ENCODE data around the gene MFNG.

Gene MFNG

GRCh38 chr22:37511395-37512104 is 25.4 kb upstream of the MFNG start:
- no peak for DNase-seq

GRCh38 chr22:37510091-37510490 is 23.9 kb upstream of the MFNG start:
- no peak for DNase-seq

GRCh38 chr22:37509059-37509860 is 23.1 kb upstream of the MFNG start:
- DNase-seq: no peak

GRCh38 chr22:37508431-37508992 is 22.3 kb upstream of the MFNG start:
- no peak for DNase-seq

GRCh38 chr22:37507731-37508130 is 21.5 kb upstream of the MFNG start:
- DNase-seq: no peak

GRCh38 chr22:37505989-37506388 is 19.8 kb upstream of the MFNG start:
- DNase-seq: no peak

GRCh38 chr22:37505565-37505964 is 19.4 kb upstream of the MFNG start:
- no peak for DNase-seq

- DNase-seq: no peak
Observed at GRCh38 chr22:37504964-37505363, 18.8 kb upstream of the MFNG start.

- DNase-seq: no peak
Observed at GRCh38 chr22:37503850-37504249, 17.7 kb upstream of the MFNG start.

- DNase-seq: no peak
Observed at GRCh38 chr22:37503183-37503683, 17.0 kb upstream of the MFNG start.

- DNase-seq: no peak
Observed at GRCh38 chr22:37502342-37503182, 16.4 kb upstream of the MFNG start.

GRCh38 chr22:37501610-37502341 is 15.6 kb upstream of the MFNG start:
- no peak for DNase-seq

- DNase-seq: no peak
Observed at GRCh38 chr22:37500745-37501609, 14.8 kb upstream of the MFNG start.

GRCh38 chr22:37499789-37500540 is 13.8 kb upstream of the MFNG start:
- DNase-seq: no peak

- no peak for DNase-seq
Observed at GRCh38 chr22:37499027-37499707, 13.0 kb upstream of the MFNG start.

- DNase-seq: peak; percentile 84
Observed at GRCh38 chr22:37498289-37498909, 12.2 kb upstream of the MFNG start.

- DNase-seq: no peak
Observed at GRCh38 chr22:37497062-37497599, 10.9 kb upstream of the MFNG start.

GRCh38 chr22:37496651-37497050 is 10.5 kb upstream of the MFNG start:
- no peak for DNase-seq

- no peak for DNase-seq
Observed at GRCh38 chr22:37493979-37494378, 7.8 kb upstream of the MFNG start.

Measured in activated CD8-positive, alpha-beta memory T cell treated with anti-CD3 and anti-CD28 coated beads, Interleukin-2, amount 50 U/mL, for 48 hours (primary cell).